Vagina (tissue), 2 donors: Measurements from ENCODE around the gene PDK1.

ENCODE experiments used
- POLR2AphosphoS5 ChIP-seq, 2 donors: sonication (generic); formaldehyde crosslinking; IDR thresholded peaks; one replicate each; pipeline ENCODE4 v1.9.0; 2017; ENCODE audit warnings: antibody characterized with exemption in 2 of 2, mild to moderate bottlenecking in 2 of 2, low read depth in 1 of 2; ENCODE audit not compliant: insufficient read depth in 1 of 2
- TF ChIP-seq, protein P1 (sequence below), 3 experiments: fragments of 450-650 bp in 2 of 3; fragments of 200-600 bp in 1 of 3; sonication (generic) in 1 of 3; IDR thresholded peaks; one replicate each; pipeline ENCODE4 v1.5.1; 2017 to 2019; ENCODE audit warnings: antibody characterized with exemption in 3 of 3, mild to moderate bottlenecking in 2 of 3, moderate library complexity in 2 of 3

GRCh38 chr2:172531309-172531708, 24.6 kb upstream of the PDK1 start:
- TF ChIP-seq POLR2AphosphoS5 (IDR thresholded peaks at IDR 0.05; ENCODE audit: insufficient read depth in 1 of 2, low read depth in 1 of 2): no peak
- TF ChIP-seq, protein P1, sequence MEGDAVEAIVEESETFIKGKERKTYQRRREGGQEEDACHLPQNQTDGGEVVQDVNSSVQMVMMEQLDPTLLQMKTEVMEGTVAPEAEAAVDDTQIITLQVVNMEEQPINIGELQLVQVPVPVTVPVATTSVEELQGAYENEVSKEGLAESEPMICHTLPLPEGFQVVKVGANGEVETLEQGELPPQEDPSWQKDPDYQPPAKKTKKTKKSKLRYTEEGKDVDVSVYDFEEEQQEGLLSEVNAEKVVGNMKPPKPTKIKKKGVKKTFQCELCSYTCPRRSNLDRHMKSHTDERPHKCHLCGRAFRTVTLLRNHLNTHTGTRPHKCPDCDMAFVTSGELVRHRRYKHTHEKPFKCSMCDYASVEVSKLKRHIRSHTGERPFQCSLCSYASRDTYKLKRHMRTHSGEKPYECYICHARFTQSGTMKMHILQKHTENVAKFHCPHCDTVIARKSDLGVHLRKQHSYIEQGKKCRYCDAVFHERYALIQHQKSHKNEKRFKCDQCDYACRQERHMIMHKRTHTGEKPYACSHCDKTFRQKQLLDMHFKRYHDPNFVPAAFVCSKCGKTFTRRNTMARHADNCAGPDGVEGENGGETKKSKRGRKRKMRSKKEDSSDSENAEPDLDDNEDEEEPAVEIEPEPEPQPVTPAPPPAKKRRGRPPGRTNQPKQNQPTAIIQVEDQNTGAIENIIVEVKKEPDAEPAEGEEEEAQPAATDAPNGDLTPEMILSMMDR (IDR thresholded peaks at IDR 0.05): no peak
